Testis (tissue), 3 donors: ENCODE data around the gene KCNN3. TPM values are rescaled to one million over a fixed set of nuclear protein-coding genes. Genes with fewer than 3 reads are reported as not detected.

Source experiments
- DNase-seq: peaks from one replicate; pipeline ENCODE4 v3.0.0-alpha.2; 2019
- H3K27ac ChIP-seq, 2 donors: fragments of 200-600 bp; sonication (generic); one replicate each; pipeline ENCODE4 v1.5.1; 2019
- H3K27me3 ChIP-seq: fragments of 200-600 bp; sonication (generic); one replicate; pipeline ENCODE4 v1.5.1; 2019
- H3K36me3 ChIP-seq: fragments of 200-600 bp; sonication (generic); one replicate; pipeline ENCODE4 v1.5.1; 2017; ENCODE audit warnings: low read depth; ENCODE audit errors: missing control alignments
- H3K4me1 ChIP-seq: fragments of 200-600 bp; sonication (generic); one replicate; pipeline ENCODE4 v1.5.1; 2019
- H3K4me3 ChIP-seq, 2 donors: fragments of 200-600 bp; sonication (generic); one replicate each; pipeline ENCODE4 v1.5.1; 2017 to 2019
- H3K9me3 ChIP-seq: fragments of 200-600 bp; sonication (generic); one replicate; pipeline ENCODE4 v1.5.1; 2017
- POLR2A ChIP-seq: fragments of 450-650 bp; IDR thresholded peaks from one replicate; pipeline ENCODE4 v1.6.1; 2017; ENCODE audit warnings: antibody characterized with exemption, mild to moderate bottlenecking, moderate library complexity
- WGBS, 2 donors: methylation state at CpG; one replicate each; pipeline ENCODE4 v1.1.5; 2018; 5-methylcytosine and 5-hydroxymethylcytosine counted together
- intact Hi-C: fragments of 100-400 bp; cut with DNase I; formaldehyde crosslinking; loops from one replicate; pipeline ENCODE4 v1.15.1; 2023; ENCODE audit warnings: low total_unique reads
- polyA plus RNA-seq: library from polyadenylated mRNA; stranded (reverse); fragments of 350-450 nt; fragmentation: Illumina TruSeq; extraction: RNeasy Lipid Tissue Mini Kit (QIAGEN cat#74804); gene quantifications from one replicate; pipeline ENCODE4 v1.2.3, GENCODE V29; 2014; ENCODE audit warnings: low read depth, low replicate concordance; ENCODE audit not compliant: insufficient read depth
- total RNA-seq, 2 donors: library from RNA; depleted of rRNA; stranded (reverse); fragments of >200 nt; gene quantifications; one replicate each; pipeline ENCODE4 v1.2.3, GENCODE V29; 2016
- TF ChIP-seq, protein P1 (sequence below), 3 experiments: fragments of 450-650 bp in 2 of 3; fragments of 200-600 bp in 1 of 3; sonication (generic) in 1 of 3; IDR thresholded peaks; one replicate each; pipeline ENCODE4 v1.5.1; 2016 to 2019; ENCODE audit warnings: antibody characterized with exemption in 3 of 3, mild to moderate bottlenecking in 2 of 3, moderate library complexity in 1 of 3

The KCNN3 gene
- total and polyA plus RNA-seq, 3 donors from 2014 or later = 0.24 to 0.78 (median 0.56) TPM

DNA sequence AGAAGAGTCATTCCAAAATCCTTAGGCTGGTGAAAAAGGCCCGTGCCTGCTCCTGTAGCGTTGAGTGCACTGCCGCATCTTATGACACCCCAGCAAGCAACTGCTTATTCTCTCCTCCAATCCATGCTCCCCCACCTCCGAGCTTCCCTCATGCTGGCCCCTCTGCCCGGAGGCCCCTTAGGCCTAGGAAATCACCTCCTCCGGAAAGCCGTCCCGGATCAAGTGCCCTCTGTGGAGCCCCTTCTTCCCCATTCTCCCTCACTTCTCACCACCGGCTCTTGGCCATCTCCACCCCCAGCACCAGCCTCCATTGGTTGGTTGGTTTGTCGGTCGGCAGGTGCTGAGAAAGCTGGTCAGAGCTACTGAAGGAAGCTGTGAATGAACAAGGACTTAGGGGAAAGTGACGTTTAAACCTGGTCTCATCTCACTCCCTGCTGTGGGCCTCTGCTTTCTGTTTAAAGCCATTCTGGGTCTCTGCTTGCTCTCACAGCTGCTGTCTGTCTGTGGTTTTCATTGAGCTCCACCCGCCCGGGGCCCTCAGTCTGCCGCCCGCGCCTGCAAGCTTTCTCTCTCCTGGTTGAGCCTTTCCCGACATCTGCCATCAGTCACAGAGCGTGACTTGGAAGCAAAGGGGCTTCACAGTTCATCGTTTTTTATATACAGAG is 122.2 kb downstream of the KCNN3 start:
- H3K27ac ChIP-seq = no peak overlapping the region
- no peak overlapping the region for H3K4me3 ChIP-seq
- 67 to 73% methylated on average over 20 of the region's 20 CpGs for WGBS, 2 donors
- no peaks in the 10 kb centered on the region for H3K36me3 ChIP-seq
- TF ChIP-seq POLR2A = no peak
- TF ChIP-seq, protein P1, sequence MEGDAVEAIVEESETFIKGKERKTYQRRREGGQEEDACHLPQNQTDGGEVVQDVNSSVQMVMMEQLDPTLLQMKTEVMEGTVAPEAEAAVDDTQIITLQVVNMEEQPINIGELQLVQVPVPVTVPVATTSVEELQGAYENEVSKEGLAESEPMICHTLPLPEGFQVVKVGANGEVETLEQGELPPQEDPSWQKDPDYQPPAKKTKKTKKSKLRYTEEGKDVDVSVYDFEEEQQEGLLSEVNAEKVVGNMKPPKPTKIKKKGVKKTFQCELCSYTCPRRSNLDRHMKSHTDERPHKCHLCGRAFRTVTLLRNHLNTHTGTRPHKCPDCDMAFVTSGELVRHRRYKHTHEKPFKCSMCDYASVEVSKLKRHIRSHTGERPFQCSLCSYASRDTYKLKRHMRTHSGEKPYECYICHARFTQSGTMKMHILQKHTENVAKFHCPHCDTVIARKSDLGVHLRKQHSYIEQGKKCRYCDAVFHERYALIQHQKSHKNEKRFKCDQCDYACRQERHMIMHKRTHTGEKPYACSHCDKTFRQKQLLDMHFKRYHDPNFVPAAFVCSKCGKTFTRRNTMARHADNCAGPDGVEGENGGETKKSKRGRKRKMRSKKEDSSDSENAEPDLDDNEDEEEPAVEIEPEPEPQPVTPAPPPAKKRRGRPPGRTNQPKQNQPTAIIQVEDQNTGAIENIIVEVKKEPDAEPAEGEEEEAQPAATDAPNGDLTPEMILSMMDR (IDR thresholded peaks at IDR 0.05) = no peak
- H3K4me1 ChIP-seq = no peaks in the 10 kb centered on the region
- H3K27me3 ChIP-seq = no peaks in the 10 kb centered on the region
- no peaks in the 10 kb centered on the region for H3K9me3 ChIP-seq
- intact Hi-C loops = no loop called here
- no peak for DNase-seq

DNA sequence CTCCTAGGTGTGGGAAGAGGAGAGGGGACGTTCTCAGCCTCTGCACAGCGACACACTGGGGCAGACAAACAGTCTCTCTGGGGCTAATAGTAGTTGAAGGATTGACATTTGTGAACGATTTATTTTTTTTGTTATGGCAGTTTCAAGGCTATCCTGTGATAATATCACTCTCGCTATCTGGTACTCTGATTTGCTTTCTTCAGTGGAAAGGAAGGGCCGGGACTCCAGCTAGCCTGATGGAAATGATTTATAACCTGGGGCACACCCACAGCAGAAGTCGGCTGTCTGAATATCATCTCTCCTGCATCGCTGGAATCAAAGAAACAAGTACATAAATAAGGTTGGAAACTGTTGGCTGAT is 122.7 kb downstream of the KCNN3 start:
- no peak for DNase-seq
- no peaks in the 10 kb centered on the region for H3K36me3 ChIP-seq
- WGBS, 2 donors = 66 to 78% methylated on average over 7 of the region's 7 CpGs
- no peaks in the 10 kb centered on the region for H3K9me3 ChIP-seq
- no peak for TF ChIP-seq POLR2A
- TF ChIP-seq, protein P1 (IDR thresholded peaks at IDR 0.05) = no peak
- H3K27ac ChIP-seq = no peak overlapping the region
- H3K4me1 ChIP-seq = peaks cover 4% of the 10 kb centered on the region
- no peaks in the 10 kb centered on the region for H3K27me3 ChIP-seq
- intact Hi-C loops = no loop called here
- no peak overlapping the region for H3K4me3 ChIP-seq

GRCh38 chr1:154746622-154747299 is 123.3 kb downstream of the KCNN3 start:
- Histone ChIP-seq H3K4me1 (peaks cover 8% of the 10 kb centered on the region), H3K27ac (no peak overlapping the region), H3K9me3 (no peaks in the 10 kb centered on the region), H3K36me3 (no peaks in the 10 kb centered on the region), H3K27me3 (no peaks in the 10 kb centered on the region), H3K4me3 (no peak overlapping the region)
- no peak for DNase-seq
- TF ChIP-seq, protein P1 (IDR thresholded peaks at IDR 0.05) = no peak
- no peak for TF ChIP-seq POLR2A
- intact Hi-C loops = no loop called here
- 91 to 92% methylated on average over 5 to 6 of the region's 6 CpGs for WGBS, 2 donors

DNA sequence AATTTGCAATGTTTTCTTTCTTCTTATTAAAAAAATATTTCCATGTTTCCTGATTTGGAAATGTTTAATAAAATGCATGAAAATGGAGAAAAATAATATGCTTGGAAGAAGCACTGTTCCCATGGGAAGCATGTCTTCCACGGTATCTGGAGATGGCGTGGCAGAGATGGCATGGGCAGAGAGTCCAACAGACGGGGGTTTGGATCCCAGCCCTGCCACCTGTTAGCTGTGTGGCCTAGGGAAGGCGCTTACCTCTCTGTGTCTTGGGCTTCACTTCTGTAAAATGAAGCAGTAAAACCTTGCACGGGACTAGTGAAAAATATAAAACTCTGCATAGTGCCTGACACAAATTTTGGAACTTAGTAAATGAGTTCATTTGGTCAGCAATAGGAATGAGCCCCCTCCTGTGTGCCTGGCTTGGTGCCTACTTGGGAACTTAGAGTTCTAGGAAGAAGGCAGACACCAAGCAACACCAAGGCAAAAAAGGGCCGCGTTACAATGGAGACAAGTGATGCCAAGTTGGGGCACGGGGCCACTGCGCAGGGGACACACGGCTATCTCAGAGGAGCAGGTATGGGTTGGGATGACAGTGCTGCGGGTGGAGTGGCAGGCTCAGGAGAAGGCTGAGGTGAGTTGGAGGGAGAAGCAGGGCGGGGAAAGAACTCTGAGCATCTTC is 124.2 kb downstream of the KCNN3 start:
- Histone ChIP-seq H3K36me3 (no peaks in the 10 kb centered on the region), H3K27ac (no peak overlapping the region), H3K27me3 (no peaks in the 10 kb centered on the region), H3K4me1 (peaks cover 8% of the 10 kb centered on the region), H3K9me3 (no peaks in the 10 kb centered on the region), H3K4me3 (no peak overlapping the region)
- TF ChIP-seq, protein P1 (IDR thresholded peaks at IDR 0.05) = no peak
- no peak for TF ChIP-seq POLR2A
- whole genome bisulfite sequencing, 2 donors = 79 to 81% methylated on average over 12 of the region's 12 CpGs
- no peak for DNase-seq
- intact Hi-C loops = no loop called here
